HG03066 (cell line): ENCODE measurements around the gene KCNN3.

Experiments
- ATAC-seq: cut with Tn5 transposase; IDR thresholded peaks from one replicate; pipeline ENCODE4 v1.9.1; 2021; ENCODE audit warnings: low read depth; ENCODE audit not compliant: unreplicated experiment

Gene KCNN3

DNA sequence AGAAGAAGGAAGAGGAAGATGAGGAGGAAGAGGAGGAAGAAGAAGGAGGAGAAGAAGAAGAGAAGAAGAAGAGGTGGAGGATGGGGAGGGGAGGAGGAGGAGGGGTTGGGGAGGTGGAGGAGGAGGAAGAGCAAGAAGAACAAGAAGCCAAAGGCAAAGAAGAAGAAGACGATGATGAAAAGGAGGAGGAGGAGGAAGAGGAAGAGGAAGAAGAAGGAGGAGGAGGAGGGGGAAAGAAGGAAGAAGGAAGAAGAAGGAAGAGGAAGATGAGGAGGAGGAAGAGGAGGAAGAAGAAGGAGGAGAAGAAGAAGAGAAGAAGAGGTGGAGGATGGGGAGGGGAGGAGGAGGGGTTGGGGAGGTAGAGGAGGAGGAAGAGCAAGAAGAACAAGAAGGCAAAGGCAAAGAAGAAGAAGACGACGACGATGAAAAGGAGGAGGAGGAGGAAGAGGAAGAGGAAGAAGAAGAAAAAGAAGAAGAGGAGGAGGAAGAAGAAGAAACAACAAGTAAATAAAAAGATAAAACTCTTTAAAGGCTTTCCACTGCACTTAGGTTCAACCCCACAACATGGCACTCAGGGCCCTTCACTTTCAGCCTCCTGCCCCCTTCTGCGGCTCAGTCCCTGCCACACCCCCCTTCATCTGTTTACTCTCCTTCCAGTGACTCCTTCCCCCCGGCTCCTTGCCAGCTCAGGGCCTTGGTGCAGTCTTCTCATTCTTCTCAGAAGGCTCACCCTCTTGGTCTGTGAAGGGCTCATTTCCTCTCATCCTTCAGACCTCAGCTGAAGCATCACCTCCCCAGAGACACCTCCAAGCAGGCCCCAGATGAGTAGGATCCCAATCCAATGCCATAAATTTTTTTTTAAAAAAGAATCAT, 114.0 kb downstream of the KCNN3 start:
- ATAC-seq = no peak

DNA sequence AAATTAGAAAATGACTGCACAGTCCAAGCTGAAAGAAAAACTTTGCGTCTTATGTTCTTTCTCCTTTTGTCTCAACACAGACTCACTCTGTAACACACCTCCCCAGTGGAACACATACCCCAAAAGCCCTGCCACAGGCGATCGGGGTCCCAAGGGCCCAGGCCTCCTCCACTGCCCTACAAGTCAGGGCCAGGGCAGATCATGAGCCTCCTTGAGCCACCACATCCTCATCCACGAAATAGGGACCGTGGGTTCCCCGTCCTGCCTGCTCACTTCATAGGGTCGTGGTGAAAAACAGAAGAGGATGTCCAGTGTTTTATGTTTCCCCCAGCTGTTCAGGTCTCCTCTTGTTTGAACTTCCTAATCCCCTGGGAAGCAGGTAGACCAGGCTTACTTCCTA, 116.7 kb downstream of the KCNN3 start:
- no peak for ATAC-seq

DNA sequence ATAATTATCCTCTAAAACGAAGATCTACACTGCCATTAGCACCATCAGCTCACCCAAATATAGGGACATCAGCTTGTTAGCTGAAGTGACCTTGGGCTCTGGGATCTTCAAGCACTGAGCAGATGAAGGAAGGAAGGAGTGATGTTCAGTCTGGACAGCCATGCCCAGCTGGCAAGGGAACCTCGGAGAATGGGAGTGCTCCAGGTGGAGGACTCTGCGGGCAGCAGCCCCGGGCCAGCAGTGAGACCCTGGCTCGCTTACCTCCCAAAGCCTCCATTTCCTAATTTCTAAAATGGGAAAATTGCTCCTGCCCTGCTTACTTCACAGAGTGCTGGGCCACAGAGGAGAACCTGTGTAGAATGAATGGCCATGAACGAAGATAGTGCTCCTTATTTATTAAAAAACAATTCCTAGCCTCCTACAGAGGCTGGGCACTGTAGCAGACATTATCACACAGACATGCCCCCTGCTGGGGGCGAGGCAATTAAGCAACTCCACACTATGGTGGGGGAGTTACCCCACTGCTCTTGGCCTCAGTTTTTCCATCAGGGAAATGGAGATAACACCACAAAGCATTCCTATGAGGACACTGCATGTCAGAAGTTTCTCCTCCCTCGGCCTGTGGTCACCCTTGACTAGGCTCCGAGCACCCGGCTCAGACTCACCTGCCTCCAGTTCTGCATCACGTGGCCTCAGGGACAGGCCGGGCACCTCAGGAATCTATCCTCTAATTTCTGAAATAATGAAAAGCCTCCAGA, 117.6 kb downstream of the KCNN3 start:
- no peak for ATAC-seq

DNA sequence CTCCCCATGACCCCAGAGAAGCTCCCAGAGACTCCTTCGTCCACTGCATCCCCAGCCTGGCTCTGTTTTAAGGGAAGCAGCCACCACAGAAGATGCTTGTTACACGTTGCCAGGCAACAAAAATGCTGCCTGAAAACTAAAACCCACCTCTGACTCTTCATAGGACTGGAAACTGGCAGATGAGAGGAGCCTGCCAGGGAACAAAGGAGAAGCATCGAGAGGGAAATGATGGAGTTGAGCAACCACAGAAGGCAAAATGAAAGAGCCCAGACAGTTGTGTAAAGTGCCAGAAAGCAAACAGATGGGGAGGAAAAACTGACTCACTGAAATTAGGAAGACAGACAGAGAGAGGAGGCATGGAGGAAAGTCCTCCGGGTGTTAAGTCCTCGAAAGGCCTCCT, 118.4 kb downstream of the KCNN3 start:
- no peak for ATAC-seq

DNA sequence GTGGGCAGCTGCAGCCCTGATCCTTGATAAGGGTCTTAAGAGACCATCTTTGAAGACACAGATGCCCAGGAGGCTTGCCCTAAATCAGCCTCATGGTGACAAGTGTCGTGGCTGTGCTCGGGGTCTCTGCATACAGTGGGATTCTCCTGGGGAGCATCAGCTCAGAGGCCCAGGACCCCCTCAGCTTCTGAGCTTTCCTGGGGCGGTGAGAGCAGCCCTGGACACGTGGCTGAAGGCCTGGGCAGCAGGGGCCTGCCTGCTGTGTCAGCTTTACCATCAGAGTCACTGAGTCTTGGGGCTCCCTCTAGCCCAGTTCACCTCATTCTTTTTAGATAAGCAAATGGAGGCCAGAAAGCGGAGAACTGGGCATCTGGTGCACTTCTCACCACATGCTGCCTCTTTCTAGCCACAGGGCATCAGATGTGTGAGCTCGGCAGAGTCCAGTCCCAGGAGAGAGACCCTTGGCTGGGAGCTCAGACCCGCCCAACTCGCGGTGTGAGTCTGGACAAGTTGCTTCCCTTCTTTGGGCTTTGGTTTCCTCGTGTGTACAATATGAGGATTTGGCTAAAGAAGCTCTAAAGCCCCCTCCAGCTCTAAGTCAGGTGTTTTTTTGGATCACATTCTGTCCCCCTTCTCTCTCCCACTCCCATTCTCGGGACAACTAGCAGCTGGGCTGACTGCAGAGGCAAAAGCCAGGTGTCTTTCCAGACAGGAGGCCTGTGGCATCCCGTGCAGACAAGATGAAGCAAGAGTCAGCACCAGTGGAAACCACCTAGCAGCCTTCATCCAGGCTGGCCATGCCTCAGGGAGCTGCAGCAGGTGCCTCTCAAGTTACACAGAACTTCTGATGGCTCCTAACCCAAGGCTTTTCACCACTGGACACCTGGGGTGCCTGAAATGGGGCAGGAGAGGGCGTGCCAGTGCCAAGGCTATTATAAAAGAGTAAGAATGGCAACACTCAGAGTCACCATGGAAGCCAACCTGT, 119.1 kb downstream of the KCNN3 start:
- no peak for ATAC-seq

DNA sequence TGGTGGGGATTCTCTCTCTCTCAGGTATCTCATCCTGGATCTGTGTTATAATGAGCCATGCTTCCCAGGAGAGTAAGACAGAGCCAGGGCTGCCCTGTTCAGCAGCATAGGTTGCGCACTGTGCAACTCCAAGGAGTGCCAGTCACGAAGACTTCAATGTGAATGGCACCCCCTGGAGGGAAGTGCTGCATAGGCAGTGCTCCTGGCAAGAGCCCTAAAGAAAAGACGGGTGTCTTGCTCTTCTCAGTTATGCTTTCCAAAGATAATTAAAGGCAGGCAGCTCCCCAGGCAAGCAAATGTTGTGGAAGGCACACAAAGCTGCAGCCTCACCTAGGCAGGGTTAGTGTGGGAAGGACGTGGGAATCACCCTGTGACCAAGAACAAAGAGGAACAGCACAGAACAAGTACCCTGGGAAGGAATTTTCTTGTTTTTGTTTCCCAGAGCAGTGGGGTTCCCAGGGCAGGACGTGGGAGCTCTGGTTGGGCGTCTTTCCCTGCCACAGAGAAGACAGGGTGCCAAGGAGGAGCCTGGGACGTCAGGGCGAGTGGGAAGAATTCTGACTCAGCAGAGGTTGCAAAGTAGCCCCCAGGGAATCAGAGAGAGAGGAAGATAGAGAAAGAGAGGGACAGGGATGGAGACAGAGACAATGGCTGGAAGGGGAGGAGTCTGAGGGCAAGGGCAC, 120.9 kb downstream of the KCNN3 start:
- ATAC-seq = no peak

DNA sequence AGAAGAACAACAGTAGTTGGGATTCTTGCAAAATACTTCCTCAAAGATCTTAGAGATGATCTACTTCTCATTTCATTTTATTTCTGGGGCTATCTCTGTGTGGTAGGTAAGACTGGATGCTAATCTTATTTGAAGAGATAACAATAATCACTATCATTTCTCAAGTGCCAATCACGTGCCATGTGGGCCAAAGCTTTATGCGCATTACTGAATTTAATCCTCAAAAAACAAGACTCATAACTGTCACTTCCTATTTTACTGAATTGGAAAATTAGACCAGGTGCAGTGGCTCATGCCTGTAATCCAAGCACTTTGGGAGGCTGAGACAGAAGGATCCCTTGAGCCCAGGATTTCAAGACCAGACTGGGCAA, 121.7 kb downstream of the KCNN3 start:
- ATAC-seq = peak; percentile 22

DNA sequence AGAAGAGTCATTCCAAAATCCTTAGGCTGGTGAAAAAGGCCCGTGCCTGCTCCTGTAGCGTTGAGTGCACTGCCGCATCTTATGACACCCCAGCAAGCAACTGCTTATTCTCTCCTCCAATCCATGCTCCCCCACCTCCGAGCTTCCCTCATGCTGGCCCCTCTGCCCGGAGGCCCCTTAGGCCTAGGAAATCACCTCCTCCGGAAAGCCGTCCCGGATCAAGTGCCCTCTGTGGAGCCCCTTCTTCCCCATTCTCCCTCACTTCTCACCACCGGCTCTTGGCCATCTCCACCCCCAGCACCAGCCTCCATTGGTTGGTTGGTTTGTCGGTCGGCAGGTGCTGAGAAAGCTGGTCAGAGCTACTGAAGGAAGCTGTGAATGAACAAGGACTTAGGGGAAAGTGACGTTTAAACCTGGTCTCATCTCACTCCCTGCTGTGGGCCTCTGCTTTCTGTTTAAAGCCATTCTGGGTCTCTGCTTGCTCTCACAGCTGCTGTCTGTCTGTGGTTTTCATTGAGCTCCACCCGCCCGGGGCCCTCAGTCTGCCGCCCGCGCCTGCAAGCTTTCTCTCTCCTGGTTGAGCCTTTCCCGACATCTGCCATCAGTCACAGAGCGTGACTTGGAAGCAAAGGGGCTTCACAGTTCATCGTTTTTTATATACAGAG, 122.2 kb downstream of the KCNN3 start:
- ATAC-seq = peak; percentile 80

DNA sequence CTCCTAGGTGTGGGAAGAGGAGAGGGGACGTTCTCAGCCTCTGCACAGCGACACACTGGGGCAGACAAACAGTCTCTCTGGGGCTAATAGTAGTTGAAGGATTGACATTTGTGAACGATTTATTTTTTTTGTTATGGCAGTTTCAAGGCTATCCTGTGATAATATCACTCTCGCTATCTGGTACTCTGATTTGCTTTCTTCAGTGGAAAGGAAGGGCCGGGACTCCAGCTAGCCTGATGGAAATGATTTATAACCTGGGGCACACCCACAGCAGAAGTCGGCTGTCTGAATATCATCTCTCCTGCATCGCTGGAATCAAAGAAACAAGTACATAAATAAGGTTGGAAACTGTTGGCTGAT, 122.7 kb downstream of the KCNN3 start:
- no peak for ATAC-seq

DNA sequence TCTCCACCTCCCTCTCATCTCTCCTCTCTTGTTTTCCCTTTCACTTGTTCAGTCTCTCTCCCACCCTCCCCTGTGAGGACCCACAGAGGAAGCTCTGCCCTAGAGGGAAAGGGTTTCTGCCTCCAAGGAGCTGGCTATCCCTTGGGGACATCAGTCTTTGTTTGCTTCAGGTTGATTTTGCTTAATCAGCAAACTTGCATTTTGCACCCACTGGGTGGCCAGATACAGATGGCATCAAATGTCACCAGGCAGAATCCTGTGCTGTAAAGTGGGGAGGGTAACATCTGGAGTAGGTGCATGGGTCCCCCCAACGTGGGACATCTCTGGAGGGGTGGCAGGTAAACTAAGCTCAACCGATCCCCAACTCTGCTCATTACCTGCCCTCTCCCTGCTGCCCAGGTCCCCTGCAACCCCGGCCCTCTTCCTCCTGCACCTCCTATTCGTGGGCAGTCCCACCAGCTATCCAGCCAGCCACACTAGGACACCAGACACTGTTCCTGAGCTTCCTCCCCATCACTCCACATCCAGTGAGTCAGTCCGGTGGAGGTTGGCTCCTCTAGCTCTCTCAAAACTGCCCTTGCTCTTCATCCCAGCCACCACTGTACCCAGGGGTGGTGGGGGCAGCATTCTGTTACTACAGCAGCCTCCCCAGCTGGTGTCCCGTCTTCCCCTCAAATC, 123.3 kb downstream of the KCNN3 start:
- no peak for ATAC-seq

DNA sequence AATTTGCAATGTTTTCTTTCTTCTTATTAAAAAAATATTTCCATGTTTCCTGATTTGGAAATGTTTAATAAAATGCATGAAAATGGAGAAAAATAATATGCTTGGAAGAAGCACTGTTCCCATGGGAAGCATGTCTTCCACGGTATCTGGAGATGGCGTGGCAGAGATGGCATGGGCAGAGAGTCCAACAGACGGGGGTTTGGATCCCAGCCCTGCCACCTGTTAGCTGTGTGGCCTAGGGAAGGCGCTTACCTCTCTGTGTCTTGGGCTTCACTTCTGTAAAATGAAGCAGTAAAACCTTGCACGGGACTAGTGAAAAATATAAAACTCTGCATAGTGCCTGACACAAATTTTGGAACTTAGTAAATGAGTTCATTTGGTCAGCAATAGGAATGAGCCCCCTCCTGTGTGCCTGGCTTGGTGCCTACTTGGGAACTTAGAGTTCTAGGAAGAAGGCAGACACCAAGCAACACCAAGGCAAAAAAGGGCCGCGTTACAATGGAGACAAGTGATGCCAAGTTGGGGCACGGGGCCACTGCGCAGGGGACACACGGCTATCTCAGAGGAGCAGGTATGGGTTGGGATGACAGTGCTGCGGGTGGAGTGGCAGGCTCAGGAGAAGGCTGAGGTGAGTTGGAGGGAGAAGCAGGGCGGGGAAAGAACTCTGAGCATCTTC, 124.2 kb downstream of the KCNN3 start:
- ATAC-seq = no peak

DNA sequence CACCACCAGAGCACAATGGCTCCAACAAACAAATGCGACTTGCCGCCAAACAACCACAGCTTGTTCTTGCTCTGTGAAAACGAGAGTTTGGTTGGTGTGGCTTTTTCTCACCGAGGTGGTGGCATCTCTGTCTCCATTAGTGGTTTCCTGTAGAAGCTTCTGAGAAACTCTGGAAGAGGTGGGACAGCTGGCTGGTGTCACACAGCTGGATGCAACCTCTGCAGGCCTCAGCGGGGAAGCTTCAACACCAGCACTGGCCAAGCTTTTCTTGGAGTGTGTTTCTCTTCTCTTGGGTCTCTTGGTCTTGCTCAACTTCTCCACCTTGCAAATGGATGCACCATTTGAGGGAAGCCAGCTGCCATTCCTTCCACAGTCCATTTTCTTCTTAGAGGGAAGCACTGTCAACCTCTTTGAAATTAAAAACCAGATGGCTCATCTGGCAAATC, 124.8 kb downstream of the KCNN3 start:
- no peak for ATAC-seq

DNA sequence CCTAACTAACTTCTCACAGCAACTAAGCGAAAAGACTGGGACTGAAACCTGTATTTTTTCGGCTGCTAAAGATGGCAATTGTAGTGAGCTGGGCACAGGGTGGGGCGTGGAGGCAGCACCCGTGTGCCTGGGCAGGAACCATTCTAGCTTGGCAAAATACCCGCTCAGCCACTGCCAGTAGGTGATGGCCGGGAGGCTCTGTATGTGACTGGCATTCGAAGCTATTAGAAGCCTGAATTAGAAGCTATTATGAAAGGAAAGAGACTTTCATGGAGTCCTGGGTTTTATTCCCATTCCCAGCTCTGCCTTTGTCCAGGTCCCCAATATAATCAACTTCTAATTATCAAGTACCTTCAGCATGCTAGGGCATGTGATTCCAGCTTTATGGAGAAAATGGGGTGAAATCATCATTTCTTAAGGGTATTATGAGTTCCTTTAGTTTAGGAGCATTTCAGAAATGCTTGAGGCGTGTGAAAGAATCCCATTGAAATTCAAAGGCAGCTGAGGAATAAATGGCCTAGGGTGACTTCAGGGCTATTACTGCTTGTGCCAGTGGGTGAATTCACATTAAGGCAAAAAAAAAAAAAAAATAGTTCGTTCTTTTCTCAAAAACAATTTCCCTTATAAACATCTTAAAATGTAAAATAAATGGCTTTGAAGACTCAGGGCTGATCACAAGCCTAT, 125.6 kb downstream of the KCNN3 start:
- ATAC-seq = no peak

DNA sequence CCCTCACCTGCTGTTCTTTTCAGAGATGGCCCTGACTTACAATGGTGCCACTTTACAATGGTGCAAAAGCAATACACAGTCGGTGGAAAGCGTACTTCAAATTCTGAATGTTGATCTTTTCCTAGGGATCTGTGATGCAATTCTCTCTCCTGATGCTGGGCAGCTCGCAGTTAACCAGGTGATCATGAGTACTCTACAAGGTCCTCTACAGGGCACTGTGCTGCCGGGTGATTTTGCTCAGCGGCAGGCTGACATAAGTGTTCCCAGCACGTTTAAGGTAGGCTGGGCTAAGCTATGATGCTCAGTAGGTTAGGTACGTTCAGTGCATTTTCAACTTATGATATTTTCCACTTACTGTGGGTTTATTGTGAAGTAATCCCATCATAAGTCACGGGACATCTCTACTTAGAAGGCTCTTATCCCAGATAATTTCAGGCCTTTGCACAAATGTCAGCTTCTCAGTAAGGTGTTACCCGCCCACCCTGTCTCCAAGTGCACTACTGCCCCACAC, 126.5 kb downstream of the KCNN3 start:
- no peak for ATAC-seq

DNA sequence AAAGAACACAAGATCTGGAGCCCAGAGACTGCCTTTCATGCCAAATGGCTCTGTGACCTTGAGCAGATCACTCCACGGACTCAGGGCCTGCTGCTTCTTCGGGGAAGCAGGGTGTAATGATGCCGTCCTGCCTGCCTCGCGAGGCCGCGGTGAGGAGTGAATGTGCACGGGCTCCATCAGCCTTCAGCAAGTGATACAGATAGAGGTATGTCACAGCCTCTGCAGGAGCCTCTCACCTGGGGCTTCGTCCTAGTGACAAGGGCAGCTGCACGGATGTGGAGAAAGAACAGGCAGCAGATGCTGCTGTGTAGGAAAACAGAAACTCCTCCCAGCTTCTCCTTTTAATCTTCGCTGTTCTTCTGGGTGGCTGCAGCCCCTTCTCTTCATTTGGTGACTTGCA, 127.5 kb downstream of the KCNN3 start:
- no peak for ATAC-seq

DNA sequence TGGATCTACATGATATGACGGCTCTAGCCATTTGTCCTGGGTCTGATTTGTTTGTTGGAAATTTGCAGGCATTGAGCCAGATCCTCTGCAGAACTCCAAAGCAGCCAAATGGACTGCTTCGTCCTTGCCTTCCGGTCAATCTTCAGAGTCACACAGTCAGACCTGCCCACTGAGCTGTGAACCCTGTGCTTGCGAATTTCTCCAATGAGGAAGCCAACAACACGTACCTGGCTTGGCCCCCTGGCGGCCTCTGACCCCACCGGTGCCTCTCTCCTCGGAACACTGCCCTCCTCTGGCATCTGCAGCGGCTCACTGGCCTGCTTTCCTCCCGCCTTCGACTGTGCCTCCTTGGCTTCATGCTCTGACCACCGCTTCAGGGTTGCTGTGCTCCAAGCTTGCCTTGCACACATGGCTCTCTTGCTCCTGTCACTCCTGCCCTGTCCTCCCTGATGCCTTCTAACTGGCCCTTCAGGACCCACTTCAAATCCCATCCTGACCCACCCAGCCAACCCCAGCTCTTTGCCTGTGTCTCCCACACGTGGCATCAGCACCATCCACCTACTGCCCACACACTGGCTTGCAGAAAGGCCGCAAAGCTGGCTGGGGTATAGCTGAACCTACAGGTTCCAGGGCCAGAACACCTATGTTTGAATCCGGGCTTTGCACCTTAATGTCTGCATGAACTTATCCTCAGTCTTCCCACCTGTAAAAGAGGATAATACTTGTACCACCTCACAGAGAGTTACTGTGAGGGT, 128.2 kb downstream of the KCNN3 start:
- no peak for ATAC-seq

DNA sequence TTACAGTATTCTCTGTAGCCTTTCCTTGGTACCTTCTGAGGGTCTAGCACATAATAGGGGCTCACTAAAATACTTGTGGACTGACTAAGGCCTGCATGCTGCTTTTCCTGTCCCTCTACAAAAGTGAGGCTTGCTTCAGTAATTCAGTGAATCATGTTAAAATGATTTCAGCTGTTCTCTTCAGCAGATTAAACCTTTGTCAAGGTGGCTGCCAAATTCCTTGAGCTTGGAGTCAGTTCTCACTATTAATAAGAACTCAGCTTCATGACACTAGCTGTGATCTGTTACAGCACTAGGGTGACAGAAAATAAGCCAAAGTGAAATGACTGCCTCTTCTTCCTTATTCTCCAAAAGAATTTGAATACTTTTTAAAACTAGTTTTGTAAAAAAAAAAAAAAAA, 128.8 kb downstream of the KCNN3 start:
- no peak for ATAC-seq
